OCI-LY7 (cell line): ENCODE data around the gene ENHO. TPM values are rescaled to one million over a fixed set of nuclear protein-coding genes. Genes with fewer than 3 reads are reported as not detected.

ENCODE experiments used
- BruUV-seq: library from RNA; stranded (reverse); fragments of 400-500 nt; replicated peaks from 2 replicates; lab custom pipeline; 2021; lab: Mats Ljungman, UMichigan
- CTCF ChIA-PET: fragments of 300-600 bp; sonication (Branson Sonifier 250); formaldehyde crosslinking; loops from one replicate; lab custom pipeline; 2022; ENCODE audit warnings: antibody characterized with exemption; ENCODE audit not compliant: unreplicated experiment; lab: Charles Lee
- POLR2A ChIA-PET: fragments of 300-600 bp; sonication (Branson Sonifier 250); formaldehyde crosslinking; loops from one replicate; lab custom pipeline; 2022; ENCODE audit warnings: antibody characterized with exemption; lab: Charles Lee
- DNase-seq: peaks from one replicate; pipeline ENCODE4 v3.0.0-alpha.2; 2015; ENCODE audit warnings: low spot score
- H2AFZ ChIP-seq: fragments of 200-600 bp; sonication (generic), shearing (Covaris generic); 2 replicates; pipeline ENCODE4 v1.6.1; 2014; ENCODE audit warnings: mild to moderate bottlenecking, antibody characterized with exemption, low read length, moderate library complexity
- H3K27ac ChIP-seq: fragments of 200-600 bp; sonication (generic); 2 replicates; pipeline ENCODE4 v1.5.1; 2014; ENCODE audit warnings: mixed run types, low read depth, mild to moderate bottlenecking, moderate library complexity, low read length, inconsistent platforms; ENCODE audit not compliant: poor library complexity, severe bottlenecking
- H3K36me3 ChIP-seq: fragments of 200-600 bp; sonication (generic); 2 replicates; pipeline ENCODE4 v1.6.1; 2014; ENCODE audit warnings: mild to moderate bottlenecking, antibody characterized with exemption, low read length, moderate library complexity, mixed read lengths; ENCODE audit not compliant: insufficient read depth
- H3K4me1 ChIP-seq: fragments of 200-600 bp; sonication (generic); 2 replicates; pipeline ENCODE4 v1.5.1; 2014; ENCODE audit warnings: mild to moderate bottlenecking, low read length; ENCODE audit not compliant: insufficient read depth, poor library complexity, severe bottlenecking
- H3K4me2 ChIP-seq: fragments of 200-600 bp; sonication (generic); 2 replicates; pipeline ENCODE4 v1.6.1; 2014; ENCODE audit warnings: mild to moderate bottlenecking, low read length
- H3K4me3 ChIP-seq: fragments of 200-600 bp; sonication (generic); 2 replicates; pipeline ENCODE4 v1.5.1; 2014; ENCODE audit warnings: mild to moderate bottlenecking, low read depth, low read length; ENCODE audit not compliant: poor library complexity, severe bottlenecking
- H3K79me2 ChIP-seq: fragments of 200-600 bp; sonication (generic); 2 replicates; pipeline ENCODE4 v1.6.1; 2016; ENCODE audit warnings: low read depth, mild to moderate bottlenecking, low read length, moderate library complexity, mixed read lengths; ENCODE audit not compliant: insufficient read depth
- H3K9me2 ChIP-seq: fragments of 200-600 bp; sonication (generic); 2 replicates; pipeline ENCODE4 v1.6.1; 2016; ENCODE audit warnings: mild to moderate bottlenecking, low read length, mixed read lengths; ENCODE audit not compliant: insufficient read depth
- H3K9me3 ChIP-seq: fragments of 200-600 bp; sonication (generic); 2 replicates; pipeline ENCODE4 v1.6.1; 2014; ENCODE audit warnings: mild to moderate bottlenecking, mixed run types, low read length, mixed read lengths
- H4K20me1 ChIP-seq: fragments of 200-600 bp; sonication (generic); 2 replicates; pipeline ENCODE4 v1.6.1; 2014; ENCODE audit warnings: mild to moderate bottlenecking, antibody characterized with exemption, low read length, moderate library complexity, mixed read lengths; ENCODE audit not compliant: insufficient read depth
- CTCF ChIP-seq: fragments of 200-600 bp; sonication (generic); conservative IDR thresholded peaks from 2 replicates; pipeline ENCODE4 v1.5.1; 2014; ENCODE audit warnings: mild to moderate bottlenecking, antibody characterized with exemption, low read length, moderate library complexity, mixed read lengths
- EZH2phosphoT487 ChIP-seq: fragments of 200-600 bp; sonication (generic); IDR thresholded peaks from 2 replicates; pipeline ENCODE4 v1.6.1; 2018; ENCODE audit warnings: low read depth, borderline replicate concordance, mild to moderate bottlenecking, mixed run types, antibody characterized with exemption, low read length, moderate library complexity, mixed read lengths
- intact Hi-C: fragments of 100-400 bp; cut with micrococcal nuclease; formaldehyde crosslinking; loops from one replicate; pipeline ENCODE4 v1.10.0; 2022; ENCODE audit not compliant: unreplicated experiment
- total RNA-seq, 2 experiments: library from RNA; depleted of rRNA in 1 of 2; stranded (reverse); fragments of >200 nt in 1 of 2; shearing (Covaris generic) in 1 of 2; gene quantifications; 2 replicates each; pipeline ENCODE4 v1.2.3, GENCODE V29; 2014 to 2022

The ENHO gene
- total RNA-seq, 2 experiments from 2014 or later = 0.91 TPM; not detected in 1

- no TSS peak for BruUV-seq
- no peak overlapping the region for H3K4me3 ChIP-seq
- H3K36me3 ChIP-seq = no peaks in the 10 kb centered on the region
- intact Hi-C loops = no loop called here
- H4K20me1 ChIP-seq = no peaks in the 10 kb centered on the region
- no peak overlapping the region for H2AFZ ChIP-seq
- no peaks in the 10 kb centered on the region for H3K79me2 ChIP-seq
- no peak overlapping the region for H3K4me2 ChIP-seq
- TF ChIP-seq CTCF (no peak), EZH2phosphoT487 (no peak)
- peaks cover 9% of the 10 kb centered on the region; the same call in 1 of the 2 replicates for H3K9me3 ChIP-seq
- no peaks in the 10 kb centered on the region for H3K9me2 ChIP-seq
- no peaks in the 10 kb centered on the region for H3K4me1 ChIP-seq
- no peak overlapping the region for H3K27ac ChIP-seq
- no peak for DNase-seq
- ChIA-PET CTCF (no interaction called here), POLR2A (interaction anchor here (0.5 kb wide), 1 partner anchor 1099 kb away, joined by 3 read pairs; no protein-coding TSS in a partner anchor)
Measured at GRCh38 chr9:34558364-34558763, 35.6 kb upstream of the ENHO start.

- Histone ChIP-seq H4K20me1 (no peaks in the 10 kb centered on the region), H3K9me2 (no peaks in the 10 kb centered on the region), H3K79me2 (no peaks in the 10 kb centered on the region), H3K4me3 (no peak overlapping the region), H3K4me2 (no peak overlapping the region), H3K36me3 (no peaks in the 10 kb centered on the region), H3K27ac (no peak overlapping the region), H3K4me1 (no peaks in the 10 kb centered on the region), H3K9me3 (peaks cover 9% of the 10 kb centered on the region; the same call in 1 of the 2 replicates), H2AFZ (no peak overlapping the region)
- ChIA-PET CTCF (no interaction called here), POLR2A (interaction anchor here (0.5 kb wide), 1 partner anchor 1098 kb away, joined by 3 read pairs; no protein-coding TSS in a partner anchor)
- TF ChIP-seq CTCF = no peak
- no peak for TF ChIP-seq EZH2phosphoT487
- DNase-seq = no peak
- intact Hi-C loops = no loop called here
- BruUV-seq = no TSS peak
Measured at GRCh38 chr9:34557426-34558321, 34.9 kb upstream of the ENHO start.

GRCh38 chr9:34556949-34557348 is 34.2 kb upstream of the ENHO start:
- ChIA-PET CTCF (no interaction called here), POLR2A (no interaction called here)
- Histone ChIP-seq H4K20me1 (no peaks in the 10 kb centered on the region), H3K27ac (no peak overlapping the region), H3K9me2 (no peaks in the 10 kb centered on the region), H3K4me1 (no peaks in the 10 kb centered on the region), H3K4me2 (no peak overlapping the region), H3K4me3 (no peak overlapping the region), H2AFZ (no peak overlapping the region), H3K9me3 (peaks cover 3% of the 10 kb centered on the region; the same call in 1 of the 2 replicates), H3K79me2 (no peaks in the 10 kb centered on the region), H3K36me3 (no peaks in the 10 kb centered on the region)
- DNase-seq = no peak
- BruUV-seq = no TSS peak
- TF ChIP-seq CTCF (no peak), EZH2phosphoT487 (no peak)
- intact Hi-C loops = no loop called here
